Brain pericyte (primary cell): ENCODE measurements around the gene OSGIN1.
"Not testable (repeated sequence)": the region's sequence is repeated elsewhere in the genome, so short reads cannot be mapped to it uniquely, and the experiment has no call there.

Experiments used
- DNase-seq: peaks from one replicate; pipeline ENCODE4 v3.0.0-alpha.2; 2012; ENCODE audit warnings: low read depth, low spot score

Gene OSGIN1

GRCh38 chr16:83940630-83941378 is 12.2 kb upstream of the OSGIN1 start:
- DNase-seq: no peak

GRCh38 chr16:83941546-83941945 is 11.5 kb upstream of the OSGIN1 start:
- DNase-seq: not testable (repeated sequence)

DNA sequence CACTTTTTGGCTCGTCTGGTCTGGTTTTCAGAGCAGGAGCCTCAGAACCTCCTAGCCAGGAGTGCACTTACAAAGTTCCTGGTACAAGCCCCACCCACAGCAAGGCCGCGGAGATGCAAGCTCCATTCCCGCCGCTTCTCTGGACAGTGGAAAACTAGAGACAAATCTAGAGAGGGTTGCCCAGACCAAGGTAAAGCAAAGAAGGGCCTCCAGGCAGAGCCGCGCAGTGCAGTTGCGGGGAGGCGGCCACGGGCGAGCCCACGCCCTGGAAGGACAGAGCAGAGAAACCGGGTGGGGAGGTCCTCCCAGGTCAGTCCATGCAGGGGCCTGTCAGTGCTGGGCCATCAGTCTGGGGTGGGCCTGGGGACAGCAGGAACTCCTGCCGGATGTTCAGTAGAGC is 11.0 kb upstream of the OSGIN1 start:
- DNase-seq: no peak

- no peak for DNase-seq
Measured at GRCh38 chr16:83942815-83943515, 10.1 kb upstream of the OSGIN1 start.

DNA sequence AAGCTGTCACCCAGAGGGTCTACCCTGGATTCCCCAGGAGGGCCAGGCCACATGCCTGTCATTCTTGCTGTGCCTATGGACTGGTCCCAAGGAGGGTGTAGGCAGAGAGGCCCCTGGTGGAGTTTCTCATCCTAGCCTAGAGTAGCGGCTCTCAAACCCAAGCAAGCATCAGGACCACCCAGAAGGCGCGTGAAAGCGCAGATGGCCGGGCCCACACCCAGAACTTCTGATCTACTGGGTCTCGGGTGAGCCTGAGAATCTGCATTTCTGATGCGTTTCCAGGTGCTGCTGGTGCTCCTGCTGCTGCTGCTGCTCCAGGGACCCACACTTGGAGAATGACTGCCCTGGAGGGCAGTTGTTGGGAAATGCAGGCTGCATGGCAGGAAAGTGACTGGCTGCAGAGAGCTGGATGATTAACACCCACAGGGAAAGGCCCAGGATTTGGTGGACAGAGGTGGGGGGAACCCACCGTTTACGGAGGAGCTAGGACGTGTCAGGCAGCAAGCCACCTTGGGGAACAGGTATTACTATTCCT is 9.5 kb upstream of the OSGIN1 start:
- DNase-seq: no peak

GRCh38 chr16:83945587-83945986 is 7.5 kb upstream of the OSGIN1 start:
- no peak for DNase-seq

GRCh38 chr16:83946154-83946780 is 6.8 kb upstream of the OSGIN1 start:
- no peak for DNase-seq

DNA sequence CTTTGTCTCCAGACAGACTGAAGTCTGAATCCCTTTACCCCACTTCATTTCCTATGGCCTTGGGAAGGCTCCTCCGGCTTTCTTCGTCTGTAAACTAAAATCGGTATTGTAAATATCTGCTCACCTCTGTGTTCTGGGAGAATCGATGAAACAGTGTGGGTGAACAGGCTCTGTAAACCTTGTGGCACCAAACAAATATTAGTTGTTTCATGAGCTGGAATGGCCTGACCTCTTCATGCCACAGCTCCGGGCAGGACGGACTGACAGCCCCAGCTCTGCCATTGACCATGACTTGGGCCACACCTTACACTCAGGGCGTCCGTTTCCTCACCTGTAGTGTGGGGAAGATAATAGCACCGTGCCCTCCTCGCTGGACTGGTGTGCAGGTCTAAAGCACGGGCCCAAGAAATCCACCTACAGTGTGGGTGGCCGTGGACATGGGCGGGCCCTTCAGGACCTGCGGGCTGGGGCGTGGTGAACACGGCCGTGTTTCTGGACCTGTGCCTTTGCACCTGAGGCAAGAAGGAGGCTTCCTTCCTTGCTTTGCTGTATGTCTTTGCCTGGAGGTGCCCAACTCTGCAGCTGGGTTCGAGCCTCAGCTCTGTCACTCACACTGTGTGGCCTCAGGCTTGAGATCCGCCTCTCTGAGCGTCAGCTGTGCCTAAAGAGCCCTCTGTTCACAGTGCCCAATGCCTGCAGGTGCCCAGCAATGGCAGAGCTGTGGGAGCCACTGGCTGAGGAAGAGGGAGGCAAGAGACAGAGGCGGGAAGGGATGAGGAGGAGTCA is 6.1 kb upstream of the OSGIN1 start:
- no peak for DNase-seq

DNA sequence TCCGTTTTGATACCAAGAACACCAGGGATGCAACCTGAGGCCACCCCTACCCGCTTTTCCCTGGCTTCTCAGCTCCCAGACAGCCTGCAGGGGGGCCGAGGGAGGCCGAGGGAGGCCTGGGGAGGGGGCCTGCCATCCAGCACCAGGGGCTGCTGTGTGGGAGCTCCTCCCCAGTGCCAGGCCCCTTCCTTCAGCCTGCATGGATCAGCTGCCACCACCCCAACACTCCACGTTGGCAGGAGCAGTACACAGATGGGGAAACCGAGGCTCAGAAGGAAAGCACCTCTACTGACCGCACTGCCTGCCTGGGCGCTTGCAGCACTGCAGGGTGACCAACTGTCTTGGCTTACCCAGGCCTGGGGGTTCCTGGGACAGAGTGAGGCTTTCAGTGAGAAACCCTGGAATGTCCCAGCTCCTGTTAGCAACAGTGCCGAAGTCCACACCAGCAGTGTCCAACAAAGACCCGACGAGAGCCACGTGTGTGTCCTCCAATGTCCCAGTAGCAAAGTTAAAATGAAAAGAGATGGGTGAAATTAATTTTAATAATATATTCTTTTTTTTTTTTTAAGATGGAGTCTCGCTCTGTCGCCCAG is 5.3 kb upstream of the OSGIN1 start:
- no peak for DNase-seq

DNA sequence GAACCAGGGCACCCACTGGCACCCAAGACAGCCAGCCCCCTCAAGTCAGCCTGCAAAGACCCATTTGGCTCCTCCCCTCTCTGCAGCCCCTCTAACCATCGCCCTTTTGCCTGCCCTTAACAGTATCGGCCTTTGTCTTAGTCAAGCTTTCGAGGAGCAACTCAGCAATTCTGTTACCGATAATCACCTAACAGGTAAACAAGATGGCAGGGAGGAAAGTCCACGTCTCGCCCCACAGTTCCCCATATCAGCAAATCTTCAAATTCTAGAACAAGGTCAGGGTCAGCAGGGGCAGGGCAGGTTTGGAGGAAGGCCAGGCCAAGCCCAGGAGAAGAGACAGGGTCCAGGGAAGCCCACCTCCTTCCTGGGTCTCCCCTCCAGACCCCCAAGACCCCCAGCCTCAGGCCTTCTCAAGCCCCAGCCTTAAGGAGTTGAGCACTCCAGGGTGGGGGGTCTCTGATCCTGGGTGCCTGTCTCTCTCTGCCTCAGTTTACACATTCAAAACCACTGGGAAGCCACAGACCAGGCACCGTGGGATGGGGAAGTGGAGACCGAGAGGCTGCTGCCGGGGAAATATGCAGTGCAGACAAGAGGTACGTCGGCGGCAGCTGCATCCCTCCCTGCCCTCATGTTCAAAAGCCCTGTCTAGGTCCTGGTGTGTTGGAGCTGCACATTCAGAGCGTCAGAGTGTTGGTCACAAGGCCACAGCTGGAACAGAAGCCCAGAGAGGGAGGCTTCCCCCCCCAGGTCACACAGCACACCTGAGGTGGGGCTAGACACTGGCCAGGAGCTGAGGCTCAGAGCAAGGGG is 3.9 kb upstream of the OSGIN1 start:
- no peak for DNase-seq

DNA sequence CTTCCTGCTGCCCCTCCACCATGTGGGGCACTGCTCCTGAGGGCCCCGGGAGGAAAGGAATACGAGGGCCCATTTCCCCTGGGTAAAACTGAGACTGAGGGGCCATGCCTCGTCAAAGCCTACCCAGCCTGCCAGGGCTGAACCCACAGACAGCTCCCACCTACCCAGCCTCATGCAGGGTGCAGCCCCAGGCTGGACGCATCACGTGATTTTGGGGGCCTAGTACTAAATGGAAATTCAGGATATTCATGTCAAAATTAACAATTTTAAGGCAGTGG is 3.4 kb upstream of the OSGIN1 start:
- DNase-seq: no peak

- DNase-seq: not testable (repeated sequence)
Measured at GRCh38 chr16:83950862-83951399, 2.1 kb upstream of the OSGIN1 start.

DNA sequence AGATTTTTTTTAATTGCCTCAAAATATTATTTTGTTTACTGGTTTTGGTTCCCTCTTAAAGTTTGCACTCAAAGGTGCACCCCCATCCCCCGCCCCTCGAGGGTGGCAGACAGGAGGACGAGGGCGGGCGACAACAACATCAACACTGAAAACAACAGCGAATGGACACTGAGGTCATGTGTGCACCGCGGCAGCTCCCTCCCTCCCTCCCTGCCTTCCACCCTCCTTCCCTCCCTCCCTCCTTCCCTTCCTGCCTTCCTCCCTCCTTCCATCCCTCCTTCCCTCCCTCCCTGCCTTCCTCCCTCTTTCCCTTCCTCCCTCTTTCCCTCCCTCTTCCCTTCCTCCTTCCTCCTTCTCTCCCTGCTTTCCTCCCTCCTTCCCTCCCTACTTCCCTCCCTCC is 1.5 kb upstream of the OSGIN1 start:
- DNase-seq: no peak

DNA sequence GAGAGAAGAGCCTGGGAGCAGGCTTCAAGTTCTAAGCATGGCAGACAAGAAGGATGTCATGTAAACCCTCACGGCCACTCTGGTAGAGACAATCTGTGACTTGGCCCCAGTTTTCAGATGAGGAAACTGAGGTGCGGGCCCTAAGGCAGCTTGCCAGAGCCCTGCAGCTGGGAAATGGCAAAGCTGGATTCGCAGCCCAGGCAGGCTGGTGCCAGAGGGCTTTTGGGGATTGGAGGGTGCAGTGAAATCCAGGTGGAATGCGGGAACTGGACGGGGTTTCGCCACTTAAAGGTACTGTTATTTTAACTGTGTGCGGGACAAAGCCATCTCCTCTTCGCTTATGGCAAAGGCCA is 477 bp upstream of the OSGIN1 start:
- DNase-seq: no peak

DNA sequence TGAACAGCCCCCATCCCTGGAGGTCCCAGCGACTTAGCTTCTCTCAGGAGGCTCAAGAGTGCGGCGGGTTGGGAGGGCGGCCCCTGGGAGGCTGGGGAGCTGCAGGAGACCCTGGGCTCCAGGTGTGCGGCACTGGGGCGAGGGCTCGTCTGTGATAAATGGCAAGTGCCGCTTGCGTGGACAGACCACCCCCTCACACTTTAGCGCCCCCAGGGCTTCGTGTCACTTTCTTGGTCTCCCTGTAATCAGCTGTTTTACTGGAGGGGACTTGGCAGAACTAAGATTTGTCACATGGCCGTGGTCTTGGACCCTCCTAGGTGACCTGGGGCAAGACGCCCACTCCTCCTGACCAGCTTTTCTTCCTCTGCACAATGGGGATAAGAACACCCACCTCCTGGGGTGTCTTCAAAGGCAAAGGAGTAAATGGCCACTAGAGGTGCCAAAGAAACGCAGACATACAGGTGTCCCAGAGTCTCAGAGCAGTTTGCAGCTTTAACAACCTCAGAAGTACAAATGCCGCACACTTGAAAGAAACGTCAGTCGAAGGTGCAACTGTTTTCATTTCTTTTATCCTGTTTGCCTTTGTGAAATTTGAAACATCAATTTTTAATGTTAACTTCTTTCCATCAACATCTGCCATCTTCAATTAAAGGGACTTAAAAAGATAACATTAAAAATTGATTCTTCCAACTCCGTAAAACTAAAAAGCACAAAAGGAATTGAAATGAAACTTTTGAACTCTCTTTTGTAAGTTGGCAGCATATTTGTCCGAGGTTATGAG is 946 bp downstream of the OSGIN1 start:
- no peak for DNase-seq

DNA sequence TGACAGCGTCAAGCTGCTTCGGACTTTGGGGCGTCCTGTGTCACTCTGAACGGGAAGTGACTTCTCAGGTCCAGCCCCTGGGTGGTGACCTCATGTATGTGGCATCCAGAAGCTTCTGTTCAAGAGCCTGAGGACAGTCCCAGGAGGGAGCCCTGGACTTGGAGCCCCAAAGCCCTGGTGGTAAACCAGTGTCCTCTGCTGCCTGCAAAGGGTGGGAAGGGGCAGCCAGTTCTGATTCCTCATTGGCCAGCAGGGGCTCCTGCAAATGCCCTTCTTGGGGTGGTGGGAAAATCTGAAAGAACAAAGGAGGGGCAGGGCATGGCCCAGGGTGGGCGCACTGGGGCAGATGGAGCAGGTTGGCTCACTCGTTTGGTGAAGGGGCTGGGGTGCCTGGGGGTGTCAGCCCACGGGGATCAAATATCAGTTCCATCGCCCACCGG is 1.6 kb downstream of the OSGIN1 start:
- DNase-seq: no peak

DNA sequence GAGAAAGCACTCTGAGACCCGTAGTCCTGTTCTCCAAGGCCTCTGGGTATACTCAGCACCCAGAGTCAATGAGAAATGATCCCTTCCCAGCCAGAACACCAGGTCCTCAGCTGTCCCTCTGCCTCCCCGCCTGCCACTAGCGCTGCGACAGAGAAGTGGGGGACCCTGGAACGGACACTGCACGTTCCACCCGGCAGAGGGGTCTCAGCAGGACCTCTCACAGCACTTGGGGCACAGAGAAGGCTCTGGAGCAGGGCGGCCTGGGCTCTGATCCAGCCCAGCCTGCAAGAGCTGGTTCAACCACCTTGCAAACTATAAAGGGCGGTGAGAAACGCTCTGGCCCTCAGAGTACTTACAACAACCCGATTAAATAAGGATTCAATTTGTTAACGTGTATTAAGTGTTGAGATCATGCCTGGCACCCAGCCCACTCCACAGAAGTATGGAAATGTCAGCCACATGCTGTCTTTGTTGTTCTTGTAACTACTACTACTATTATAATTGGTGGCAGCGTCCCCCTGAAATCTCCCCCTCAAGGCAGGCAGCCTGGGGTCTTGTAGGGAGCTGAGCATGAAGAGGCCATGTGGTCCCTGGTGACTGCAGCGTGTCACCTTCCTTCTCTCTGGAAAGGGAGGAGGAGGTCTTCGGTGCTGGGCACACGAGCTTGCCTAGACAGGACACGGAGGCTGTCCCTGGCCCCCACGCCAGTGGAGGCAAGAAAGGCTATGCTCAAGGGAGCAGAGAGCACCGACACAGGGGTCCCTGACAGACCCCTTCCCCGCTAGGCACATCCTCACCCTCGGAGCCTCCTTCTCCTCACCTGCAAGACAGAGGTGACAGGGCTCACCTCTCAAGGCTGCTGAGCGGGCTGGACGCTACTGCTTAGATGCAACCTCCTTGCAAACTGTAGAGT is 2.4 kb downstream of the OSGIN1 start:
- DNase-seq: no peak
